Dermis microvascular lymphatic vessel endothelial cell (primary cell): ENCODE measurements around the gene CCL4L2. TPM values are rescaled to one million over a fixed set of nuclear protein-coding genes. Genes with fewer than 3 reads are reported as not detected.
"Not testable (repeated sequence)": the region's sequence is repeated elsewhere in the genome, so short reads cannot be mapped to it uniquely, and the experiment has no call there.

Experiments
- DNase-seq, 2 donors: peaks; one replicate each; pipeline versions ENCODE4 v3.0.0 to v3.0.0-alpha.2; 2010; ENCODE audit warnings: low read depth in 2 of 2
- total RNA-seq: library from RNA; depleted of rRNA; stranded (reverse); fragments of >200 nt; gene quantifications from 2 replicates; pipeline ENCODE4 v1.2.1, GENCODE V29; 2014

Gene CCL4L2
- not detected in 2 replicates for total RNA-seq

DNA sequence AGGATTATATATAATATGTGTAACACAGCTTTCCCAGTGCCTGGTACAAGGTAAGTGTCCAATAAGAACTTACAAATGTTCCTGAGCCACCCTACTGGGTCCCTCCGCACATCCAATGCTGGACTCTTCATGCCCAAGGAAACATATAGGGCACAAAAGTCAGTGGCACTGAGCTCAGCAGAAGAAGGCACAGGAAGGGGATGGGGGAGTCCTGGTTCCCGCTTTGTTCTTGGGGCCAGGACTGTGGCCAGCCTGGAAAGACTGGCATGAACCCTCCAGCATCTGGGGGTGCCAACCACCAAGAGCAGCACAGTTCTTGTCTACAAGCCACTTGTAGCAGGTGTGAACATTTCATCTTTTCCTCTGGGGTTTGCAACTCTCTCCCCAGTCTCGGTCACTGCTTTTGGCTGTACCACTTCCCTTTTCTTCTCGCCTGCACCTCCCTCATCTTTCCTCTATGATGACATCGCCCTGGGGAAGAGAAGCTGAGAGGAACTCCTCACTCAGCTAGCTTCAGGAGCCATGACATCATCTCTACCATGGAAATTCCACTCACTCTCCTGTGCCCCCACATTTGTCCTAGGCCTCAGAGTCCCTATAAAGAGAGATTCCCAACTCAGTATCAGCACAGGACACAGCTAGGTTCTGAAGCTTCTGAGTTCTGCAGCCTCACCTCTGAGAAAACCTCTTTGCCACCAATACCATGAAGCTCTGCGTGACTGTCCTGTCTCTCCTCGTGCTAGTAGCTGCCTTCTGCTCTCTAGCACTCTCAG lies at the start of gene CCL4L2:
TSS of gene CCL4L2 (plus strand) at position 625 of the 773 bp plus-strand sequence.
- not testable (repeated sequence) for DNase-seq

DNA sequence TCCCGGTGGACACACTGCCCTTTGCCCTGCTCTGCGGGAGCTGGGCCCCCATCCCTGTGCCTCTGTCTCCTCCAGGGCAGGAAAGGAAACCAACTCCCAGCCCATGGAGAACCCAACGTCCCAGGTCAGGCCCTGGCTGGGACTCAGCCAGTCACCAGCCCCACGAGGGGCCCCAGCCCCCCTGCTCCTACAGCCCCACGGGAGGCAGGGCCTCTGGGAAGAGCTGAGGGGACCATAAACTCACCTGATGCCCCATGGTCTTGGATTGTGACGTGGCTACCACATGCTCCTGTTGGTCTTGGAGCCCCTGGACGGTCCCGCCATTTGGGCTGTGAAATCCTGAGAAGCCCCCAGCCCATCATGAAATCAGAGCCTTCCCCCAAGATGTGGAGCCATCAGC lies 42.0 kb upstream of the CCL4L2 start:
- DNase-seq = not testable (repeated sequence)

DNA sequence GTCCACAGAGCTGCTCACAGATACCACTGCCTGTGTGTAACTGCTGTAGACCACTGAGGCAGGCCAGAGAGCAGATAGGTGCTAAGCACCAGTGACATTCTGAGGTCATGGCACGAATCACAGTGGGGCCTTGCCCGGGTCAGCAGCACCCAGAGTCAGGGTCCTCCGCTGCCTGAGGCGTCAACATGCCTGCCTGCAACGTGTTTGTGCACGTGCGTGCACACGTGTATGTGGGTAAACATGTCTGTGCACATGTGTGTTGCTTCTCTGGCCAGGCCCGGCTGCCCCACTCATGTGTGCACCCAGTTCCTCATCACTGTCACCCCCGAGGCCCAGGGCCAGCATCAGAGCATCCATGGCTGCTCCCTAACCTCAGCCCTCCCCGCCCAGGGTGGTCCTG lies 34.3 kb upstream of the CCL4L2 start, which contains the start of gene TBC1D3B:
TSS of gene TBC1D3B (minus strand) at position 101 of the 400 bp plus-strand sequence. CDS start 1,586 bp downstream, outside the sequence.
- not testable (repeated sequence) for DNase-seq

DNA sequence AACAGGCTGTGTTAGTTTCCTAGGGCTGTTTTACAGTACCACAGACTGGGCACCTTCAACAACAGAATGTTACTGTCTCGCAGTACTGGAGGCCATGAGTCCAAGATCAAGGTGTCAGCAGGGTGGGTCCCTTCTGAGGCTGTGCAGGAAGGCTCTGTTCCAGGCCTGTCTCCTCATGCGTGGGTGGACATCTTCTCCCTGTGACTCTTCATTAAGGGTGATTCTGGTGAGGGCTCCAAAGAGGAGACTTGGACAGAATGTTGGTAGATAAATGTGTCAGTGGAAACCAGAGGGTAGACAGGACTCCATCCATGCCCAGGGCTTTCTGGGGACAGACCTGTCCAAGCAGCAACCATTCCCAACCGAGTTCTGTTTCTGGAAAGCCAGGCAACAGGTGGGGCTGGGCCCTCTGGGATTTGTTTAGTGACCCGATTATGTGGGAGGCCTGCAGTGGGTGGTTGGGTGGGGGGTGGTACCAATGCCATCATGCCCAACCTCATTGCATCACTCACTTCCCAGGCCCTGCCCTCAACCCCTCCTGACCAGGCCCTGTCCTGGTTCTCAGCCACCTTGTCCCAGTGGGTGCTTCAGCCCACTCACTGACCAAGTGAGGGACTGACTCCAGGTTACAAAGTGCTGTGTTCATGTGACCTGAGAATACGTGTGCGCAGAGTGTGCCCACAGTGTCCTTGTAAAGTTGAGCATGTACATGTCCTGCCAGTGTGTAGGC lies 29.3 kb upstream of the CCL4L2 start:
- DNase-seq = not testable (repeated sequence)

DNA sequence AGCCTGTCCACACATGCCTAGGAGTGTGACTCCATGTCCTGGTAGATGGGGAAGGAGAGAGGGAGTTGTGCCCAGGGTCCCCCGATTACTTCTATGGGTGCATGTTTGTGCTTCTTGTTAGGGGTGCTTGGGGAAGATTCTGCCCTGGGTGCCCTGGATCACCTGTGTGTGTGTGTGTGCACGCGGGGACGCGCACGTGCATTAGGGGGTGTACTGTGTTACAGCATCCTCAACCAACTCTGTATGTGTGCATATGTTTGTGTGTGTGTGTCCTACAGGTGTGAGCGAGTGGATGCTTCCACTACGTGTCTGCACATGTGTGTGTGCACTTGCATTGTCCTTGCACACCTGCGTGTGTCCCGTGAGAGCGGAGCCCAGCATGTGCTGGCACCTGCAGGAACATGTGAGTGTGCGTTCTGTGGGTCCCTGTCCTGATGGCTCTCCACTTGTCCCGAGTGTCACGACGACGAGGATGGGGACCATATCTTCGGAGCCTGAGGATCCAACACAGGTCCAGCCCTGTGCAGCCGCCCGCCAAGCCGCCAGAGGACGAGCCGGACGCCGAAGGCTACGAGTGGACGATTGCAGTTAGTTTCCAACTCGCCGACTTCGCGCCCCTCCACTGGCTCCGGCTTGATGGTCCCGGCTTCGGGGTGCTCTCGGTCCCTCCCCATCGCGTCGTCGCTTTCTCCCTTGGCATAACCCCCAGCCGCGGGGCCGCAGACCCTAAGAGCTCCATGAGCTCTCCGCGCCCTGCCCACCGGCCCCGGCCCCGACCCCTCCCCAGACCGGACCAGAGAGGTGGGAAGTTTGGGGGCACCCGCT lies 28.5 kb upstream of the CCL4L2 start:
- no peak for DNase-seq

DNA sequence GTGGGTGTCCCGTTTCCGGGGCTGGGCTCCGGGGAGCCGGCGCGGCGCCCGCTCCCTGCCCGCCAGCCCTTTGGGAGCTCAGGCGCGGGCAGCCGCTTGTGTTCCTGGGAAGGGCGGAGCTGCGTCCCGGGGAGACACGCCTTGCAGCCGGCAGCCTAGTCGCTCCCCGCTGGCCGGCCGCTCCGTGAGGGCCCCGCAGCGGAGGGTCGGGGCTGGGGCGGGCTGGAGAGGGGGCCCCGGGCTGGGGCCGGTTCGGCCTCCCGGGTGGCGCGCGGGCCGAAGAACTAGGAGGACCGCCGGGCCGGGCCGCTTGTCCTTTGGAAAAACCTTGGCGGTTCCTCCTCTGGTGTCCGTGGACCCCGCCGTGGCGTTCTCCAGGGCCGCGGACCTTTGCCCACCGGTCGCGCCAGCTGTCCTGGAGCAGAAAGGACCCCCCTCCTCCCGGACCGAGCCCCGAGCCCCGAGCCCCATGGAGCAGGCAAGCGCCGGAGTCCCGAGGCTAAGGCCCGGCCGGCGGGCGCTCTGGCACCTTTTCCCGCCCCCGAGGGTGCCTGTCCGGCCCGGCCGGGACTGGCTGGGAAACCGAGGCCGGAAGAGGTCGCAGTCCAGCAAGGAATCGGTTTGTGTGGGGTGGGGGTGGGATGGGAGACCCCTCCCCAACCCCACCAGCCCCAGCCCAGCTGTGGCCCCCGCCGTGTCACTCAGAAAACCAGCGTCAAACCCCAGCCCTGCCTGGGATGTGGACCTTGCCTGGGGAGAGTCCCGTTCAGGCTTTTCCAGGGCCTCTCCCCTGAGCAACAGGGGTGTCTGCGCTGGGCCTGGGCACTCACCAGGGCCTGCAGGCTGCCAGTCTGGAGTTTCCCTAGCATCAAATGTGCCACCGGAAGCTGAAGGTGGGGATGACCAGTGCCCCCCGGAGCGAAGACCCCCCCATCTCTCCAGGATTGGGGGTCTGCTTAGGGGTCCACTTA lies 27.6 kb upstream of the CCL4L2 start:
- peak in 1 of 2 donors; percentile 31 for DNase-seq

DNA sequence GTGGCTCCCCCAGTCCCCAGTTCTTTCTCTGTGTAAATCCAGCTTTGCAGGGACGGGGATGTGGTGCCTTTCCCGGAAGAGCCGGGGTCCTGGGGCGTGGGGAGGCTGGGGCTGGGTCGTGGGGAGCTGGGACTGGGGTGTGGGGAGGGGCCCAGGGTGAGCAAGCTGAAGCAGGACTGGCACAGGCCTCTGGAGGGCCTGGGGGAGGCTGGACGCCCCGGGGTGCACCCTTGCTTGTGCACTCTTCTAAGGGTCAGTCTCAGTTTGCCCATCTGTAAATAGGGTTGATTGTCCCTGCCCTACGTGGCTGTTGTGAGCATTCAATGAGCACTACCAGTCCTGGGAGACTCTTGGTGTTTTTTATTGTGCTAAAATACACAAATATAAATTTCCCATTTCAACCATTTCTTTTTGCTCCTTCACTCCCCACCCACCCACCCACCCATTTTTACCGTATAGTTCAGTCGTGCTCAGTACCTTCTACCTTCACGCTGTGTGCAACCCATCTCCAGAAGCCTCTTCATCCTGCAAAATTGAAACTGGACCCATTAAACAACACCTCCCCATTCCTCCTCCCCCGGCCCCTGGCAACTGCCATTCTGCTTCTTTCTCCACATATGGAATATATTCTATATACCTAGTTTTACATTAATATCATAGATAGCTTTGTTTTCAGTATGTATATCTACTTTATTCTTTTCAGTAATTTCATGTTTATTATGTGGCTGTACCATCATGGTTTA lies 26.7 kb upstream of the CCL4L2 start:
- DNase-seq = no peak

DNA sequence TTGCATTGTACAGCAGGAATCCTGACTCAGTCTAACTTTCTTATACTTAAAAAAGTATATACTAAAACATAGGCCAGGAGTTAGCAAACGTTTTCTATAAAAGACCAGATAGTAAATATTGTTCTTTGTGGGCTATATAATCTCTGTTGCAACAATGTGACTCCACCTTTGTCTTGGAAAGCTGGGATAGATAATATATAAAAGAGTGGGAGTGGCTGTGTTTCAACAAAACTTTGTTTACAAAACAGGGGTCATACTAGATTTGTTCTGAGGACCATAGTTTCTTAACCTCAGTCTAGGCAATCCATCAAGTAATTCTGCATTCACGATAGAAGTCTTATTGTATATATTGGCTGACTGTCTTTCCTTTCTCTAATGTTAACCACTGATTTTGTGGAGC lies 25.4 kb upstream of the CCL4L2 start:
- no peak for DNase-seq

DNA sequence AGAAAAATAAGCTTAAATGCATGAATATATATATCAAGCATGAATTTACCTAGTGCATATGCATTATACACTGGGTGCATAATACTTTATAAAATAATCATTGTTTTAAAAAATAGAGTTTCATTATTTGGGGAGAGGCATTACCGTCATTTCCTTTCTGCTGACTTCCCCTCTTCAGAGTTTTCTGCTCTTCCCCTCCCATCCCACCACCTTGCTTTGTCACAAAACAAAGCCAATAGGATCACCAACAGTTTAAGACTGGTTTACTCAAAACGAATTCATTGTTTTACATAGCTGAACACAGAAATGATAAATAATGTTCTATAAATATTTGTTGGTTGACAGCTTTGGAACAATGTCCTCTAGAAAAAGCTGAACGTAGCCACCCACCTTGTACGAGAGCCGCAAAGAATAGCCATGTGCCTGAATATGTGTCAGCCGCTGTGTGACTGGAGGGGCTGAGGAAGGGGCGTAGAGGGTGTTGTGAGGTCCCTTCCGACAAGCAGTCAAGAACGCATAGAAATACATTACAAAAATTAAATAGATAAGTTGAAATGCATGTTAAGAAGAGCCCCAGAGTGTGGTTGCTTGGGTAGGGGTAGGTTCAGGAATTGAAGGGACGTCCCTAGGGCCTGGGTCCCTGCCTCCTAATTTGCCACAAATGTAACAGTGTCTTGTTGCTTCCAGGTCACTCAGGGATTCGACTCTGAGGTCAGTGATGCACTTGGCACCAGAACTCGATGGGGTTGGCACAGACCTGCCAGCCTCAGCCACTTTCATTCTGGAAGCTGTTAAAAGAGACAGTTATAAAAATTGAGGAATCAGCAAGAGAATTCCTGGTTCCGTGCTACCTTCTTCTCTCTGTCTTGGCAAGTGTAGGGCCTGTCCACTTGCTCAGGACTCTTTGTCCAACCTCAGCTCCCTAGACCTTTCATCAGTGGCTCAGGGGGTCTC lies 23.8 kb upstream of the CCL4L2 start:
- not testable (repeated sequence) for DNase-seq

DNA sequence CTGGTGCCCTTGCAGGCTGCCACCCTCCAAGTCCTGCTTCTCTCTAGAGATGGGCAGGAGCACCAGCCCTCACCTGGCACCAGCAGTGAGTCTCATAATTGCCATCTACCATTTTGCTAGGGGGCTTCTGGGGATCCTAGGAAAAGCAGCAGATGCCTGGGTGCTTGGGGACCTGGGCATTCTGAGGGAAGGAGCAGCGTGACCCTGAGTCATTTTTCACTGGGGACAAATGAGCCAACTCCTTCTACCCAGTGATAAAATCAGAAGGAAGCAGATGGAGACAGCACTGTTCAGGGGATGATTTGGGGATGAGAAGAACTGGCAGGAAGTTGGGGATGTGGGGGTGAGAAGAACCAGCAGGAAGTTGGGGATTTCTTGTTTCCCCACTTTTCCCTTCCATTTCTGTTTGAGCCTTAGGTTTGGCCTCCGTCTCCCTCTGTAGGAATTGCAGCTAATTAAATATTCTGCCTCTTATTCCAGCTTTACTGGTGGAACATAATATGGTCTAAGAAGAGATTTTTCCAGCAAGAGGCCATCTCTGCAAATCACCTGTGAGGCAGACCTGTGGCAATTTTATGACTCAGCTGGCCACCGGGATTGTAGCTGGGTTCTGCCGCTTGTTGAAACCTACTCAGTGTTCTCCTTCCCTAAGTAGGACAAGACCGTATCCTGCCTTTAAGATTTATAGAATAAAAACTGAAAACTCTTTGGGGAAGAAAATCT lies 22.8 kb upstream of the CCL4L2 start:
- not testable (repeated sequence) for DNase-seq

DNA sequence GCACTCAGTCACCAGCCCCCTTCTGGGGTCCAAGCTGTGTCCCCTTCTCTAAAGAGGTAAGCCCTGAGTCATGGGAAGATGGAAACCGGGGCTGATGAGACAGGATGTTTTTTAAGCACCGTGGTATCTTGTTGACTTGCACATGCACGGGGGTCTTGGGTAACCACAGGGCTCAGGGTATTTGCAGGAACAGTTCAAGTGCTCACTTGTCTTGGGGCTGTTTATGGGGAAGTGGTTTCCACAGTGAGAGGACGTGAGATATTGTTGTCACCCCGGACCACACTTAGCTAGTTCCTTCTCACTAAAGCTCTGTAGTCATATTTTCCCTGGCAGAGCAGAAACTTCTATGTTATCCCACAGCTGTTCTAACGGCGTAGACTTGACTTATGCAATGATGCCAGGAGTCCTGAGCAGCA lies 22.0 kb upstream of the CCL4L2 start:
- no peak for DNase-seq

DNA sequence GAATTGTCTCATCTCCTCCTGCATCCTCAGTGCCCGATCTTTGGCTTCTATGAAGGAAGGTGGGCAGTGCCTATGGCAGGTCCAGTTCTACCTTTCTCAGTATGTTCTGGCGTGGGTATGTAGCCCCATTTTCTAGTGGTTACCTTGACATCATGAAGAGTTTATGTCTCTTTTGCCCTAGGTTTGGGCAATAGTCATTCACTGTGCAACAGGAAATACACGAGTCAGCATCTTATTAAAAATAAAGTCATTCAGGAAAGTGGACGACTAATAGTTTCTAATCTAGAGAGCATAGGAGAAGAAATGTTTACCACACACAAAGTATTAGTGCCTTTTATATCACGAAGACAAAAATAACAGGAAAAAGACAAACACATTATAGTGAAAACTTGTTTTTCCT lies 20.9 kb upstream of the CCL4L2 start:
- DNase-seq = not testable (repeated sequence)

DNA sequence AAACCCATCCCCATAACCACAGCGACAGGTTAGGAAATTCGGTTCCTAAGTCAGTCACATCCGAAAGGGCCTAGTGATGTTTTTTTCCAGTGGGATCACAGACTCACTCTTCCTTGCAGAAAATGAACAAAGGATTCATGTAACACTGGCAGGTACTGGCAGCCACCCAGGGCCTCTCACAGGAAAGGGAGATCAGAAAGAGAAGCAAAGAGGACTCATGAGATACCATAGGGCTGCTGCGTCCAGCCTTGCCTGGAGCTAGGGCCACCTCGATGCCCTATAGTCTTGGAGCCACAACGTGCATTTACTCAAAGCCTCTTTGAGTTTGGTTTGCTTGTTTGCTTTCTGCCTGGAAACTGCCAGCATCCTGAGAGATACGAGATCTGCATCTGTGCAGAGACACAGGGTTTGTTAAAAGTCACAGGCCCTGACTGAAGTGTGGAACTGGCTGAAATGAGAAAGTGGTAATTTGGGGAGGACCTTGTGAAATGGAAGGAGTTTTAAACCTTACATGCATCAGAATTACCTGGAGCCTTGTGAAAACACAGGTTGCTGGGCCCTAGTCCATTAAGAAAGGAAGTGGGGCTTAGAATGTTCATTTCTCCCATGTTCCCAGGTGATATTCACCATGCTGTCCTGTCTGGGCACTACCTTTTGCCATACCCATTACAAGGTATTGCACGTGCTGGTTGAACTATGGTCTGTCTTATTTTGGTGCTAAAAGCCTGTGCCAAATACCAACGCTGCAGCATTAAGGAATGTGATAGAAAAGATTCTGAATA lies 20.1 kb upstream of the CCL4L2 start:
- not testable (repeated sequence) for DNase-seq

DNA sequence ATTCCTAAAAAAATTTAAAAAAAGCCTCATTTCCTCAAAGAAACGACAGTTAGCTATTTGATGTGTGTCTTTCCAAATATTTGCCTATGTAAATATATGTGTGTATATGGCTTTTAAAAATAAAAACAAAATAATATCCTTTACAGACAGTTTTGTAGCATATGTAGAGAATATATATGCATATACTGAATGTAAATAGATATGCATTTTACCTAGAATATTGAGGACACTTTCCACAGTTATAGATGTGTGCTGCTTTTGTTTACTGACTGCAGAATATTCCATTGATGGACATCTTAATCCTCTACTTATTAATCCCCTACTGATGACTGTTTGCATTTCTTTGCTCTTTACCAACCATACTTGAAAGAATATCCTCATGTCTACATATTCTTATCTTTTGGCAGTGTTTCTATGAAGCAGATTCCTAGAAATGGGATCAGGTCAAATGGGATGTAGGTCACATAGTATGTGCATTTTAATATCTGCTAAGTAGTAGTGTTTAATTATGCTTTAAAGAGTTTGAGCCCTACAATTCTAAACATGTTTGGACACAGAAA lies 17.6 kb upstream of the CCL4L2 start:
- DNase-seq = no peak

DNA sequence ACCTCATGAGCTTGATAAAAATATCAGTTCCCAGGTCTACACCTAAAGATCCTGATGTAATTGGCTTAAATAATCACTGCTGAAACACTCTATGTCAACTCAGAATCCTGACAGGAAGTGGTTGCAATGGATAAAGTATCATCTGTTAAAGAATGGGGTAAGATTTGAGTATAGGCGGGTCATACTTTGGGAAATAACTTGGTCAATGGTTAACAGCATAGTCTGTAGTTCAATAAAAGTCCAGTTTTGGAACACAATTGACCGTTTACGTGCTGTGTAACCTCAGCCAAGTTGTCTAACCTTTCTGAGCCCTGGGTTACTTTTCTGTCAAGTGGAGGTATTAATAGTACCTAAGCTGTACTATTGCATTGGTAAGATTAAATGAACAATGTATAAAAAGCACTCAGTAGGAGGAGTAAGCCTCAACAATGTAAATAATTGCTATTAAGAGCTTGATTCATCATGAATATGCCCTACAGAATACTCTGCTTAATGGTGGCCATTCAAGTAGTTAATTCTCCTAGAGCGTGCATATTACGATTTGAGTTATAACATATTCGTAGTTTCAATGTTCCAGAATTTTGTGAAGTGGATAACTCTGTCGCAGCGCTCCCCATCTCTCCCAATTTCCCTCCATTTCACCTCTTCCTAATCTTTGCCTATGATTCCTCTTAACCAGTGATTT lies 16.6 kb upstream of the CCL4L2 start:
- DNase-seq = not testable (repeated sequence)

DNA sequence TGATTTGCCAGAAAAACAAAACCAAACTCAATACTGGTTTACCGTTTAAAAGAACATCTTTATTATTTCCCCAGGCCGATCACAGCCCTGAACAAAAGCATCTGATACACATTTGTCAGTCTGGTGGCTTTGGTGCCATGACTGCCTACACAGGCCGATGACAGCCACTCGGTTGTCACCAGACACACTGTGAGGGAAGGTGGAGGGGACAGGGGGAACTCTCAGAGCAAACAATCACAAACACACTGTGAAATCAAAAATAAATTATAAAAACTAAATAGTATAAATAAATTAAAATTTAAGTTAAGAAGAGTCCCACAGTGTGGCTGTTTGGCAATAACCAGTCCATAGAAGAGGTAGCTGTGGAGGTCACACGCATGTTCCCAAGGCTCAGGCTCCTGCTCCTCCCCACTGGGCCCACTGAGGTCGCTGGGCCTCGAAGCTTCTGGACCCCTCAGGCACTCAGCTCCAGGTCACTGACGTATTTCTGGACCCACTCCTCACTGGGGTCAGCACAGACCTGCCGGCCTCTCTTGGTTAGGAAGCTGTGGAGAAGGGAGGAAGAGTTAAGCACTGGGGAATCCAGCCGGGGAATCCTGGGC lies 15.9 kb upstream of the CCL4L2 start:
- not testable (repeated sequence) for DNase-seq
